ENCODE measurements around the gene ZNF367.

- no peak for TF ChIP-seq POLR2AphosphoS5 (IDR thresholded peaks at IDR 0.05; ENCODE audit: low read depth, low read length)
- no peak for TF ChIP-seq TAF1 (IDR thresholded peaks at IDR 0.05; ENCODE audit: borderline replicate concordance, insufficient read depth, low read length)
- TF ChIP-seq REST (IDR thresholded peaks at IDR 0.05; ENCODE audit: insufficient read depth in 1 of 2, low read depth in 2 of 2, low read length in 2 of 2): no peak
These were observed 67.3 kb downstream of the ZNF367 start for GRCh38 chr9:96350866-96351265.

Measured in PFSK-1 (cell line).